Stimulated activated naive CD8-positive, alpha-beta T cell treated with anti-CD3 and anti-CD28 coated beads, Interleukin-15, Interleukin-2, amounts not matched to agents 100 ng/mL and 50 ng/mL, for 24 hours (primary cell): ENCODE measurements around the gene VAV1.

ENCODE experiments used
- H3K27ac Mint-ChIP-seq: one replicate; pipeline ENCODE4 v1.8.0; 2021; ENCODE audit warnings: mild to moderate bottlenecking, mixed read lengths
- H3K27me3 Mint-ChIP-seq: one replicate; pipeline ENCODE4 v1.8.0; 2021; ENCODE audit warnings: mixed read lengths
- H3K36me3 Mint-ChIP-seq: one replicate; pipeline ENCODE4 v1.8.0; 2021; ENCODE audit warnings: low read depth, mixed read lengths
- H3K4me1 Mint-ChIP-seq: one replicate; pipeline ENCODE4 v1.8.0; 2021; ENCODE audit warnings: low read depth, mixed read lengths
- H3K4me3 Mint-ChIP-seq: one replicate; pipeline ENCODE4 v1.8.0; 2021; ENCODE audit warnings: mild to moderate bottlenecking, mixed read lengths
- H3K9me3 Mint-ChIP-seq: one replicate; pipeline ENCODE4 v1.8.0; 2021; ENCODE audit warnings: mixed read lengths

The VAV1 gene

GRCh38 chr19:6772028-6772865 lies at the start of gene VAV1:
Gene VAV1 (plus strand): TSS chr19:6772708. CDS start chr19:6772808, 100 bp downstream.
- peaks cover 57% of the 10 kb centered on the region for H3K4me1 Mint-ChIP-seq
- peaks cover 24% of the 10 kb centered on the region for H3K36me3 Mint-ChIP-seq
- H3K9me3 Mint-ChIP-seq, result peaks cover 6% of the 10 kb centered on the region
- H3K27ac Mint-ChIP-seq, result peak within 1 kb of the TSS; percentile 89
- H3K27me3 Mint-ChIP-seq, result no peaks in the 10 kb centered on the region
- H3K4me3 Mint-ChIP-seq, result peak within 1 kb of the TSS; percentile 95

DNA sequence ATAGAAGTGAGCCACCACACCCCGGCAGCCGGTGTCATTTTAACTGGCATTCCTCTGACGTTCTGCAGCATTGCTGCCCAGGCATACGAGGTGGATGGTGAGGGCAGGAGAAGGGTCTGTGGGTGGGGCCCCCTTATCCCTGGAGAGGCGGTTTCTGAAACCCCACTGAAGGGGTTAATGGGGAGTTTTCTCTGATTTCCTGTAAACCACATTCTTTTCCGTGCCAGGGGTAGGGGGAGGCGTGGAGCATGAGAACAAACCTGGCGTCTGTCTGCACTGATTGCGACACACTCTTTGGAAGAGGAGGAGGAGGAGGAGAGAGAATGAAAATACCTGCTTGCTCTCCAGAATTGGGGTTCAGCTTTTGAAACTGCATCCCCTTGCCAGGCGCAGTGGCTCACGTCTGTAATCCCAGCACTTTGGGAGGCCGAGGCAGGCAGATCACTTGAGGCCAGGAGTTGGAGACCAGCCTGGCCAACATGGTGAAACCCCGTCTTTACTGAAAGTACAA lies 49.3 kb upstream of the VAV1 start:
- no peaks in the 10 kb centered on the region for H3K27me3 Mint-ChIP-seq
- no peak overlapping the region for H3K4me3 Mint-ChIP-seq
- peaks cover 50% of the 10 kb centered on the region for H3K4me1 Mint-ChIP-seq
- H3K36me3 Mint-ChIP-seq, result no peaks in the 10 kb centered on the region
- no peak overlapping the region for H3K27ac Mint-ChIP-seq
- no peaks in the 10 kb centered on the region for H3K9me3 Mint-ChIP-seq

DNA sequence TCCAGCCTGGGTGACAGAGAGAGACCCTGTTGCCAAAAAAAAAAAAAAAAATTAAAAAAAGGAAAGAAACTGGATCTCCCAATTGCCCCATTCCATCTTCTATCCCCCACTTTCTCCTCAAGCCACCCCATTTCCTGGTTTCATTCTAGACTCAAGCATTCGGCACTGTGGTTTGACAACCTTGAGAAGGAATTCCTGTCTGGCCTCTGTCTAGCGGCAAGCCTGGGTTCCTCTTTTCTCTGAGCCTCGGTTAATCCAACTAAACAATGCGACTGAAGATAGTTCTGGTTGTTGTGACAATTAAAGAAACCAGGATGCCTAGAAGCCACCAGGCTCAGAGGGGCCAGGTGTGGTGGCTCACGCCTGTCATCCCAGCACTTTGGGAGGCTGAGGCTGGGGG lies 48.8 kb upstream of the VAV1 start:
- H3K27me3 Mint-ChIP-seq, result no peaks in the 10 kb centered on the region
- H3K9me3 Mint-ChIP-seq, result no peaks in the 10 kb centered on the region
- H3K36me3 Mint-ChIP-seq, result no peaks in the 10 kb centered on the region
- H3K4me1 Mint-ChIP-seq, result peaks cover 56% of the 10 kb centered on the region
- no peak overlapping the region for H3K4me3 Mint-ChIP-seq
- no peak overlapping the region for H3K27ac Mint-ChIP-seq

DNA sequence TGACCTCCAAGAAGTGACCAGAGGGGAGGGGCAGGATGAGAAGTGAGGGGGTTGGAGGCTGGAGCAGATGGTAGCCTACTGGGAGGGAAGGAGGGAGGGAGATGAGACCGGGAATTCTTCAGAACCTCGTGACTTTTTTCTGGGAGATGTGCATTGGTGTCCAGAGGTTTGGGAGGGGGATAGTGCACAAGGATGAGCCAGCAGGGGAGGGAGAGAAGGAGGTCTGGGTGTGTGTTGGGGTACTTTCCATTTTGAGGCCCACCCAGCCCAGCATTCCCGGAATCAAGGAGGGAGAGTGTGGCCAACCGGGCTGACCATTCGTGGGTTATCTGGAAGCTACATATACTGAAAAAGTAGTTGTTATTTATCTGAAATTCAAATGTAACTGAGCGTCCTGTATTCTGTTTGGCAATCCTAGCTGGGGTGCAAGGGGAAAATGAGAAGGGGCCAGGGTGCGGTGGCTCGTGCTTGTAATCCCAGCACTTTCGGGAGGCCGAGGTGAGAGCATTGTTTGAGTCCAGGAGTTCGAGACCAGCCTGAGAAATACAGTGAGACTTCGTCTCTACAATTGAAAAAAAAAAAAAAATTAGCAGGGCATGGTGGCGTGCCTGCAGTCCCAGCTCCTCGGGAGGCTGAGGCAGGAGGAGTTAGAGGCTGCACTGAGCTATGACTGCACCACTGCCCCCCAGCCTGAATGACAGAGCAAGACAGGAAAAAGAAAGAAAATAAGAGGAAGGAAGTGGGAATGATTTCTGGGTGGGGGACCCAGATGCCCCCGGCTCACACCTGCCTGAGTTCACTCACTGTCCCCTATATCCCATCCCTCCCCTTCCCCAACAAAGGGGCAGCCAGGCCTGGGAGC lies 47.6 kb upstream of the VAV1 start:
- H3K4me3 Mint-ChIP-seq, result no peak overlapping the region
- H3K9me3 Mint-ChIP-seq, result no peaks in the 10 kb centered on the region
- H3K27ac Mint-ChIP-seq, result no peak overlapping the region
- H3K4me1 Mint-ChIP-seq, result peaks cover 55% of the 10 kb centered on the region
- no peaks in the 10 kb centered on the region for H3K27me3 Mint-ChIP-seq
- H3K36me3 Mint-ChIP-seq, result no peaks in the 10 kb centered on the region

GRCh38 chr19:6725513-6726231 lies 46.8 kb upstream of the VAV1 start:
- Mint-ChIP-seq H3K27ac (no peak overlapping the region), H3K36me3 (no peaks in the 10 kb centered on the region), H3K4me1 (peaks cover 47% of the 10 kb centered on the region), H3K4me3 (no peak overlapping the region), H3K27me3 (no peaks in the 10 kb centered on the region), H3K9me3 (no peaks in the 10 kb centered on the region)

GRCh38 chr19:6728346-6728745 lies 44.2 kb upstream of the VAV1 start:
- no peak overlapping the region for H3K4me3 Mint-ChIP-seq
- peaks cover 25% of the 10 kb centered on the region for H3K4me1 Mint-ChIP-seq
- no peaks in the 10 kb centered on the region for H3K9me3 Mint-ChIP-seq
- H3K27me3 Mint-ChIP-seq, result no peaks in the 10 kb centered on the region
- no peak overlapping the region for H3K27ac Mint-ChIP-seq
- H3K36me3 Mint-ChIP-seq, result peaks cover 8% of the 10 kb centered on the region

GRCh38 chr19:6729573-6730152 lies 42.8 kb upstream of the VAV1 start:
- no peak overlapping the region for H3K4me3 Mint-ChIP-seq
- H3K4me1 Mint-ChIP-seq, result peaks cover 17% of the 10 kb centered on the region
- no peaks in the 10 kb centered on the region for H3K9me3 Mint-ChIP-seq
- peaks cover 8% of the 10 kb centered on the region for H3K36me3 Mint-ChIP-seq
- no peaks in the 10 kb centered on the region for H3K27me3 Mint-ChIP-seq
- H3K27ac Mint-ChIP-seq, result no peak overlapping the region

DNA sequence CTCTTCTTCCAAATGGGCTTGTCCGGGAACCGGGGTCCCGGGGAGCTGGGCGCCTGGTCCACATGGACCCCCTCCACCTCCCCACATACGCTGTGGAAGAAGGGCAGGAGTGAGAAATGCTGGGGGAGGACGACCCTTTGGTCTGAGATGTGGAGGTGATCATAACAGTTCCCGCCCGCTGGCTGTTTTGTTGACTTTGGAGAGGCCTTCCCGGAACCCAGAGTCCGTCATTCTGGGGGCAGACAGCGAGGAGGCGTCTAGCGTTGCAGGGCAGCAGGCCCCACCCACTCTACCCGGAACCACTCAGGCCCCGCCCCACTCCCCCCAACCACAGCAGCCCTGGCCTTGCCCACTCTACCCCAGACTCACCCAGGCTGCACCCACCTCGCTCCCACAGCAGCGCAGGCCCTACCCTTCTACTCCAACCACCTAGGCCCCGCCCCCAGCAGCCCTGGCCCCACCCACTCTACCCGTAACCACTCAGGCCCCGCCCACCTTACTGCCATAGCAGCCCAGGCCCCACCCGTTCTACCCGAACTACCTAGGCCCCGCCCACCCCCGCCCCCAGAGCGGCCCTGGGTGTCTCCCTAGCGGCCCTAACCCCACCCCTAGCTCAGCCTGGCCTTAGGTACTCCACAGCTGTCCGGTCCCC lies 42.2 kb upstream of the VAV1 start:
- Mint-ChIP-seq H3K36me3 (peaks cover 8% of the 10 kb centered on the region), H3K27ac (no peak overlapping the region), H3K4me1 (peaks cover 15% of the 10 kb centered on the region), H3K4me3 (no peak overlapping the region), H3K27me3 (no peaks in the 10 kb centered on the region), H3K9me3 (no peaks in the 10 kb centered on the region)

GRCh38 chr19:6730941-6731670 lies 41.4 kb upstream of the VAV1 start:
- H3K27me3 Mint-ChIP-seq, result no peaks in the 10 kb centered on the region
- H3K27ac Mint-ChIP-seq, result no peak overlapping the region
- no peak overlapping the region for H3K4me3 Mint-ChIP-seq
- H3K4me1 Mint-ChIP-seq, result peaks cover 18% of the 10 kb centered on the region
- peaks cover 8% of the 10 kb centered on the region for H3K36me3 Mint-ChIP-seq
- no peaks in the 10 kb centered on the region for H3K9me3 Mint-ChIP-seq

GRCh38 chr19:6731822-6732221 lies 40.7 kb upstream of the VAV1 start:
- peaks cover 22% of the 10 kb centered on the region for H3K4me1 Mint-ChIP-seq
- H3K4me3 Mint-ChIP-seq, result no peak overlapping the region

DNA sequence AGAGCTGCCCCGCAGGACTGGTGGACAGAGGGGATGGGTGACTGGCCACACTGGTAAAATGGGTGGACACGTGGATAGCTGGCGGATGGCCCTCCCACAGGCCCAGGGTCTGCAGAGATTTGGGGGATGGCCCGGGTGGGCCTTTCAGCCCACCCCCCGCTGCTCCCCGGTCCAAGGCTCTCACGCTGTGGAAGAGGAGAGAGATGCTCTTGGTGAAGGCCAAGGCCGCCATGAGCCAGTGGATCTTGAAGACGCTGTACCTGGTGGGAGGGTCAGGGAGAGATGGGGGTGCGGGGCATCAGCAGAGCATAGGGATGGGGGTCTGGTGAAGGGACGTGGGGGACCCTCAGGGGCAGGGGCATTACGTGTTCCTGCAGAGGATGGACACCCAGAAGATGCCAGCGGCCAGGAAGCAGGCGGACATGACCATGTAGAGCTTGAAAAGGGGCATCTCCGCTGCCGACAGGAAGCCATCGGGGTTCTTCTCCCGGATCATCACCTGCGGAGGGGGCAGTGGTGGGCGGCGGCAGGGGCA lies 39.6 kb upstream of the VAV1 start:
- H3K27ac Mint-ChIP-seq, result no peak overlapping the region
- H3K4me3 Mint-ChIP-seq, result no peak overlapping the region
- H3K9me3 Mint-ChIP-seq, result no peaks in the 10 kb centered on the region
- no peaks in the 10 kb centered on the region for H3K27me3 Mint-ChIP-seq
- peaks cover 8% of the 10 kb centered on the region for H3K36me3 Mint-ChIP-seq
- H3K4me1 Mint-ChIP-seq, result peaks cover 26% of the 10 kb centered on the region

More at GRCh38 chr19:6731822-6732221, 40.7 kb upstream of the VAV1 start:
- Mint-ChIP-seq H3K27me3 (no peaks in the 10 kb centered on the region), H3K27ac (no peak overlapping the region), H3K36me3 (peaks cover 8% of the 10 kb centered on the region), H3K9me3 (no peaks in the 10 kb centered on the region)

DNA sequence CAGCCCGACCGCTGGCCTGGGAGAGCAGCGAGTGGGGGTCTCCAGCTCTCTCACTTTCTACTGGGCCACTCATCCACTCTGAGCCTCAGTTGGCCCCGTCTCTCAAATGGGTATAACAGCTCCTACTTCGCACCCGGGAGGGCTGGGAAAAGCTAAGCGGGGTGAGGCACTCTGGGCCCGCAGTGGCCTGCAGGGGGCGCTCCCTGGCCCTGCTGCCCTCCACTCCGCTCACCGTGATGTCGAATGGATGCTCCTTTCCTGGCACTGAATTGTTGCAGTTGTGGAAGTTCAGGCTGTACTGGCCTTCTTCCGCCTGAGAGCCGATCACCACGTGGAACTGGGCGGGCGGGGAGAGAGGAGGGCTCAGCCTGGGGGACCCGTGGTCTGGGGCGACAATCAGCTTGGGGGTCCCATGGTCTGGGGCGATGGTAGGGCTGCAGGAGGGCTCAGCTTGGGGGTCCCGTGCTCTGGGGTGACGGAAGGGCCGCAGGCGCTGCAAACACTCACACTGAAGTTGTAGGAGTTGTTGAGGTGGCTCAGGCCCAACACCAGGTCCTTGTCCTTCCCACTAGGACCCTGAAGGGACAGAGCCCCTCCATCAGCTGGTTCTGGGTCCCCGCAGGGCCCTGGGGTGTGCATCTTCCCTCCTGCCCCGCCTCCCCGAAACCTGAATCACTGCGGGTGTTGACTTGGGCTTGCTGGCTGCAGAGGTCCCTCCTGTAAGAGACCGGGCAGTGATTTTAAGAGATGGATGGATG lies 39.0 kb upstream of the VAV1 start:
- peaks cover 27% of the 10 kb centered on the region for H3K4me1 Mint-ChIP-seq
- H3K9me3 Mint-ChIP-seq, result no peaks in the 10 kb centered on the region
- no peak overlapping the region for H3K4me3 Mint-ChIP-seq
- peaks cover 8% of the 10 kb centered on the region for H3K36me3 Mint-ChIP-seq
- H3K27me3 Mint-ChIP-seq, result no peaks in the 10 kb centered on the region
- no peak overlapping the region for H3K27ac Mint-ChIP-seq
